H1 (cell line): ENCODE measurements around the gene ANO2. TPM values are rescaled to one million over a fixed set of nuclear protein-coding genes. Genes with fewer than 3 reads are reported as not detected.

Source experiments
- CTCF ChIA-PET: fragments of 300-600 bp; sonication (Branson Sonifier 250); formaldehyde crosslinking; loops from one replicate; lab custom pipeline; 2021; ENCODE audit not compliant: partially characterized antibody; lab: Charles Lee
- POLR2A ChIA-PET: fragments of 300-600 bp; sonication (Branson Sonifier 250); formaldehyde crosslinking; loops from one replicate; lab custom pipeline; 2021; ENCODE audit warnings: inconsistent platforms; ENCODE audit not compliant: partially characterized antibody; lab: Charles Lee
- DNase-seq, 2 experiments: peaks; one replicate each; pipeline versions ENCODE4 v3.0.0 to v3.0.0-alpha.2; 2010 to 2022; ENCODE audit warnings: low spot score in 2 of 2, low read depth in 1 of 2, mixed read lengths in 1 of 2
- FAIRE-seq: peaks from 2 replicates; lab custom pipeline; 2011; peaks lifted over from hg19 to GRCh38; lab: Jason Lieb, UNC
- H2AFZ ChIP-seq: 2 replicates; pipeline ENCODE4 v1.8.1; 2012; ENCODE audit warnings: low read length, inconsistent platforms
- H2AK5ac ChIP-seq: 2 replicates; pipeline ENCODE4 v1.6.1; 2013; ENCODE audit warnings: low read depth, low read length
- H2BK120ac ChIP-seq: replicated peaks from 2 replicates; pipeline ENCODE3; 2013; ENCODE audit warnings: low read depth, low read length, inconsistent platforms
- H2BK12ac ChIP-seq: 2 replicates; pipeline ENCODE4 v1.6.1; 2013; ENCODE audit warnings: low read depth, low read length
- H2BK15ac ChIP-seq: 2 replicates; pipeline ENCODE4 v1.6.1; 2013; ENCODE audit warnings: low read length
- H2BK20ac ChIP-seq: 2 replicates; pipeline ENCODE4 v1.6.1; 2013; ENCODE audit warnings: low read length
- H2BK5ac ChIP-seq: 2 replicates; pipeline ENCODE4 v1.6.1; 2013; ENCODE audit warnings: low read depth, low read length
- H3K14ac ChIP-seq: 2 replicates; pipeline ENCODE4 v1.6.1; 2013; ENCODE audit warnings: inconsistent platforms; ENCODE audit not compliant: insufficient read length
- H3K18ac ChIP-seq: 2 replicates; pipeline ENCODE4 v1.6.1; 2013; ENCODE audit warnings: low read length; ENCODE audit errors: extremely low read depth
- H3K23ac ChIP-seq: 2 replicates; pipeline ENCODE4 v1.6.1; 2013; ENCODE audit warnings: inconsistent platforms; ENCODE audit not compliant: insufficient read length
- H3K23me2 ChIP-seq: 2 replicates; pipeline ENCODE4 v1.6.1; 2013; ENCODE audit warnings: low read depth, low read length
- H3K27ac ChIP-seq: 2 replicates; pipeline ENCODE4 v1.6.1; 2011; ENCODE audit warnings: low read depth, low read length, inconsistent platforms
- H3K27me3 ChIP-seq, 4 experiments: replicated peaks in 1 of 4; 1 replicate in 1 of 4; 2 replicates in 3 of 4; pipeline versions ENCODE4 v1.6.1 to v1.8.1; 2011 to 2013; ENCODE audit warnings: low read length in 3 of 4, mild to moderate bottlenecking in 3 of 4, inconsistent platforms in 2 of 4, mixed read lengths in 2 of 4, moderate library complexity in 1 of 4; ENCODE audit not compliant: control insufficient read depth in 3 of 4, insufficient read depth in 3 of 4; ENCODE audit errors: extremely low read depth in 1 of 4
- H3K36me3 ChIP-seq, 4 experiments: 2 replicates each; pipeline versions ENCODE4 v1.6.1 to v1.8.1; 2011 to 2013; ENCODE audit warnings: mild to moderate bottlenecking in 4 of 4, low read length in 3 of 4, moderate library complexity in 2 of 4, control low read depth in 1 of 4, inconsistent platforms in 1 of 4; ENCODE audit not compliant: insufficient read depth in 4 of 4, control insufficient read depth in 2 of 4
- H3K4ac ChIP-seq: replicated peaks from 2 replicates; pipeline ENCODE3; 2013; ENCODE audit warnings: low read length, low read depth, mixed read lengths, inconsistent platforms; ENCODE audit not compliant: insufficient read length
- H3K4me1 ChIP-seq, 4 experiments: replicated peaks in 1 of 4; 1 replicate in 1 of 4; 2 replicates in 3 of 4; pipeline versions ENCODE4 v1.6.1 to v1.8.1; 2011 to 2013; ENCODE audit warnings: low read length in 3 of 4, inconsistent platforms in 2 of 4, mixed read lengths in 1 of 4; ENCODE audit not compliant: insufficient read depth in 4 of 4, control insufficient read depth in 3 of 4
- H3K4me2 ChIP-seq, 2 experiments: 2 replicates each; pipeline versions ENCODE4 v1.6.1 to v1.8.1; 2011 to 2013; ENCODE audit warnings: low read depth in 2 of 2, low read length in 2 of 2, control low read depth in 1 of 2, inconsistent platforms in 1 of 2, mild to moderate bottlenecking in 1 of 2; ENCODE audit not compliant: insufficient read depth in 1 of 2
- H3K4me3 ChIP-seq, 4 experiments: fragments of 200-600, 300-600 bp in 1 of 4; sonication (generic), shearing (Covaris generic), sonication (Bioruptor Twin) in 1 of 4; 2 replicates each; pipeline versions ENCODE4 v1.5.1 to v1.8.1; 2011 to 2016; ENCODE audit warnings: low read length in 4 of 4, low read depth in 3 of 4, control low read depth in 2 of 4, inconsistent platforms in 2 of 4, mild to moderate bottlenecking in 2 of 4, mixed read lengths in 1 of 4, moderate library complexity in 1 of 4; ENCODE audit not compliant: insufficient read depth in 2 of 4; ENCODE audit errors: extremely low read depth in 1 of 4
- H3K56ac ChIP-seq: replicated peaks from 2 replicates; pipeline ENCODE3; 2013; ENCODE audit warnings: low read depth, mild to moderate bottlenecking, mixed read lengths, low read length, inconsistent platforms; ENCODE audit not compliant: insufficient read length
- H3K79me1 ChIP-seq: 2 replicates; pipeline ENCODE4 v1.6.1; 2013; ENCODE audit warnings: low read depth, low read length, control low read depth
- H3K79me2 ChIP-seq, 2 experiments: 2 replicates each; pipeline versions ENCODE4 v1.6.1 to v1.8.1; 2012 to 2013; ENCODE audit warnings: low read length in 2 of 2, mild to moderate bottlenecking in 2 of 2, inconsistent platforms in 1 of 2; ENCODE audit not compliant: insufficient read depth in 2 of 2, control insufficient read depth in 1 of 2
- H3K9ac ChIP-seq, 4 experiments: replicated peaks in 1 of 4; 1 replicate in 1 of 4; 2 replicates in 3 of 4; pipeline versions ENCODE4 v1.6.1 to v1.8.1; 2011 to 2013; ENCODE audit warnings: low read depth in 3 of 4, low read length in 3 of 4, control low read depth in 2 of 4, mild to moderate bottlenecking in 2 of 4, moderate library complexity in 2 of 4, inconsistent platforms in 1 of 4; ENCODE audit errors: extremely low read depth in 1 of 4
- H3K9me3 ChIP-seq, 2 experiments: 2 replicates each; pipeline versions ENCODE4 v1.6.1 to v1.8.1; 2012 to 2013; ENCODE audit warnings: mild to moderate bottlenecking in 2 of 2, moderate library complexity in 2 of 2, control low read depth in 1 of 2, inconsistent platforms in 1 of 2, low read depth in 1 of 2, low read length in 1 of 2, mixed read lengths in 1 of 2; ENCODE audit not compliant: insufficient read depth in 2 of 2
- H4K20me1 ChIP-seq, 2 experiments: replicated peaks in 1 of 2; 2 replicates each; pipeline versions ENCODE3 to v1.8.1; 2011 to 2013; ENCODE audit warnings: inconsistent platforms in 2 of 2, low read length in 2 of 2, mild to moderate bottlenecking in 1 of 2; ENCODE audit not compliant: insufficient read depth in 2 of 2, control insufficient read depth in 1 of 2
- H4K5ac ChIP-seq: 2 replicates; pipeline ENCODE4 v1.6.1; 2013; ENCODE audit warnings: low read length, low read depth, mixed read lengths, inconsistent platforms; ENCODE audit not compliant: insufficient read length
- H4K8ac ChIP-seq: 2 replicates; pipeline ENCODE4 v1.8.0; 2013; ENCODE audit warnings: mild to moderate bottlenecking, moderate library complexity, low read length, inconsistent platforms; ENCODE audit not compliant: insufficient read depth; ENCODE audit errors: extremely low read depth
- H4K91ac ChIP-seq: replicated peaks from 2 replicates; pipeline ENCODE3; 2013; ENCODE audit warnings: low read length, mixed read lengths, inconsistent platforms; ENCODE audit not compliant: insufficient read length
- CEBPB ChIP-seq: IDR thresholded peaks from 2 replicates; pipeline ENCODE4 v1.6.1; 2012; ENCODE audit warnings: low read depth, low read length
- NRF1 ChIP-seq: IDR thresholded peaks from 2 replicates; pipeline ENCODE4 v1.6.1; 2011; ENCODE audit warnings: mild to moderate bottlenecking, low read depth, low read length, improper control_type of control experiment
- WGBS, 2 experiments: shearing (Covaris generic) in 1 of 2; methylation state at CpG; one replicate each; pipeline versions ENCODE4 v1.1.6 to v1.1.7; 2013 to 2015; ENCODE audit warnings: low lambda C conversion rate in 2 of 2, mixed read lengths in 2 of 2, inconsistent platforms in 1 of 2, low coverage in 1 of 2, missing lambda C conversion rate in 1 of 2; ENCODE audit not compliant: insufficient replicate concordance in 2 of 2, insufficient coverage in 1 of 2, insufficient read length in 1 of 2; ENCODE audit errors: extremely low coverage in 1 of 2, missing lambda C conversion rate in 1 of 2; 5-methylcytosine and 5-hydroxymethylcytosine counted together
- polyA plus RNA-seq, 7 experiments: library from polyadenylated mRNA; depleted of rRNA in 3 of 7; stranded (reverse) in 5 of 7; unstranded in 2 of 7; fragments of >200 nt in 5 of 7; fragments of 200-250 nt in 2 of 7; gene quantifications; 1 replicate in 5 of 7; 2 replicates in 1 of 7; 4 replicates in 1 of 7; pipeline versions ENCODE4 v1.2.1 to v1.2.3, GENCODE V29; 2011 to 2013; ENCODE audit warnings: missing spikeins in 2 of 7, mixed read lengths in 2 of 7
- total RNA-seq: library from RNA; stranded (reverse); fragmentation: NEBNext Ultra II Directional; extraction: Animal tissue kit (Norgen Biotek cat#: 25700); gene quantifications from 2 replicates; pipeline ENCODE4 v1.2.1, GENCODE V29; 2021

Gene ANO2
- total and polyA plus RNA-seq, 2 of the 8 experiments (the other 6 are each of a cell fraction or from before 2014, with no cell fraction given), result 1.9 to 5.5 TPM

- peaks cover under 1 to 3% of the 10 kb centered on the region in 2 experiments; a peak in 1 of 4 replicates for H3K9me3 ChIP-seq
- H3K4me1 ChIP-seq, result no peaks in the 10 kb centered on the region
- CTCF ChIA-PET, result interaction anchor here (0.7 kb wide), 1 partner anchor 200 kb away, joined by 4 read pairs; no protein-coding TSS in a partner anchor
- no peak overlapping the region for H2BK12ac ChIP-seq
- no peaks in the 10 kb centered on the region for H4K20me1 ChIP-seq
- no peak overlapping the region for H2BK120ac ChIP-seq
- H3K4ac ChIP-seq, result no peak overlapping the region
- DNase-seq, result no peak
- H2AFZ ChIP-seq, result no peak overlapping the region
- no peak overlapping the region for H2BK20ac ChIP-seq
- H3K36me3 ChIP-seq, result no peaks in the 10 kb centered on the region
- H4K8ac ChIP-seq, result no peak overlapping the region
- no peak overlapping the region for H2BK5ac ChIP-seq
- POLR2A ChIA-PET, result no interaction called here
- H3K23me2 ChIP-seq, result no peaks in the 10 kb centered on the region
- no peak overlapping the region for H2BK15ac ChIP-seq
- H2AK5ac ChIP-seq, result no peak overlapping the region
- no peak overlapping the region for H3K14ac ChIP-seq
- TF ChIP-seq CEBPB (peak; percentile 66), NRF1 (no peak)
- TF ChIP-seq, all 59 proteins: peak for 1
- Histone ChIP-seq H3K18ac (no peak overlapping the region), H4K91ac (no peak overlapping the region), H3K27me3 (no peaks in the 10 kb centered on the region; a peak in 1 of 7 replicates), H3K4me2 (no peak overlapping the region), H3K79me1 (no peaks in the 10 kb centered on the region), H4K5ac (no peak overlapping the region), H3K56ac (no peak overlapping the region), H3K79me2 (no peaks in the 10 kb centered on the region), H3K9ac (no peak overlapping the region), H3K4me3 (no peak overlapping the region), H3K27ac (no peak overlapping the region), H3K23ac (no peak overlapping the region)
- no peak for FAIRE-seq
- 69% methylated on average over 6 of the region's 6 CpGs; no CpG with 5 or more reads in 1 of the 2 experiments for WGBS, 2 experiments
Measured at GRCh38 chr12:5691943-5692342, 253.1 kb downstream of the ANO2 start.
